GM21576 (cell line): Measurements from ENCODE around the gene DAP.
"Not testable (repeated sequence)": the region's sequence is repeated elsewhere in the genome, so short reads cannot be mapped to it uniquely, and the experiment has no call there.

ENCODE experiments used
- ATAC-seq: cut with Tn5 transposase; IDR thresholded peaks from one replicate; pipeline ENCODE4 v1.9.1; 2021; ENCODE audit warnings: mild to moderate bottlenecking, moderate library complexity; ENCODE audit not compliant: unreplicated experiment

DAP gene

DNA sequence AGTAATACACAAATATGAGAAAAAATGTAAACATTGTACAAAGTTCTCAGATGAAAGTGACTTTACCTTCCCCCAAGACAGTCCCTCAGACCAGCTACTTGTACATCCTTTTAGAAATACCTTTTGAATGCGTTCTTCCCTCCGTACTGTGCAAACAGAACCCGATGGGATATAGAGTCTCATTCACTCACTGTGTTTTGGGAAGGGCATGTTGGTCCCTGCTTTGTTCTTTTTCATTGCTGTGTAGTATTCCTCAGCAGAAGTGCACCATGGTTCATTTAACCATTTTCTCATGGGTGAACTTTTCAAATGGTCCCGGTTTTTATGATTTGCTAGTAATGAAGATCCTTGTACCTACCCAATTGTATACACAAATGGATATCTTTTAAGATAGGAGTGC is 102.8 kb downstream of the DAP start:
- no peak for ATAC-seq

GRCh38 chr5:10655972-10656830 is 104.8 kb downstream of the DAP start:
- no peak for ATAC-seq

DNA sequence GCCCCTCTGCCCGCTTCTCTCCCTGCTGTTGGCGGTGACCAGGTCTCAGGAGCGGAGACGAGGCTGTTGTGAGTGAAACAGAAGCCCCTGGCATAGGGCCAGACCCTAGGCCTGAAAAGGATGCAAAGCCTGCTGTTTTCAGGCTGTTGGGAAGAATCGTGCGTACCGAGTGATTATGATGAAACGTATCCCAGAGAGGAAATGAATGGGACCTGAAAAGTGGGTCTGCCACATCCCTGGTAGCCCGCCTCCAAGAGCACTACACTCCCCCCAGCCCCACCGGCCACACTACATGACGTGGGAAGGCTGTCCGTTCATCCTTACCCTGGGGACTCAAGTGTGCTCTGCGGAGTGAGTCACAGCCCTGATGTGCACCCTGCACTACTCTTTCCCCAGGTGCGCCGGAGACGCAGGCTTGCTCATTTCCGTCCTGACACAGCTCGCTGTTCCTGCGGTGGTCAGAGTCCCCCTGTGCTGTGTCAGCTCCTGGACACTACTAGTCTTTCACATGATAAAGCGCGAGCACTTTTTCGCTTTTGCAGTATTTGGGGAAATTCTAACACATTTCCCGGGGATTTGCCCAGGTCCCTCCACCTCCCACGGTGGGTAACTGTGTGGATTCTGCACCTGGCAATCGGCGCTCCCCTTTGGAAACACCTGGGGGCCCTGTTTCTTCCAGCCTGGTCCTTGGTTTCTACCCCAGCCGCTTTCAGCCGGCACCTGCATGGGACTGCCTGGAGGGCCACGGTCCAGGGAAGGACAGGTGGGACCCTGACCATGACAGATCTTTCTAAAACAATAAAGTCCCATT is 105.7 kb downstream of the DAP start:
- peak; percentile 73 for ATAC-seq

DNA sequence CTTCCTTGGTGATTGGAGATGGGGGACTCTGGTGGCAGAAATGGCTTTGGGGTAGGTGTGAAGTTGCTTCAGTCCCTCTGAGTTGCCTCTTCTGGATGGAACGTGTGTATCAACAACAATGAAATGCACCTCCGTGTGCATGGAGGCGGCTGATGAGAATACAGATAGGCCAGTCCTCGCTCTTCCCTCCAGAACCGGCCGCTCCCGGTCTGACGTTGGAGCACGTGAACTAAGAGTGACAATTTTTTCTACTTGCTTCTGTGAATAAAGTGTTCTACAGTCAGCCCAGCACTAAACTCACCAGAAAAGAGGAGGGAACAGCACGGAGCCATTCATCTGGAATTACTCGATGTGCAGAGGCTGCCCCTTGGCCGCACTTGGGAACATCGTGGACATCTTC is 106.5 kb downstream of the DAP start:
- ATAC-seq = no peak

GRCh38 chr5:10653751-10654400 is 107.2 kb downstream of the DAP start:
- no peak for ATAC-seq

- no peak for ATAC-seq
These were observed 108.0 kb downstream of the DAP start for GRCh38 chr5:10653043-10653442.

DNA sequence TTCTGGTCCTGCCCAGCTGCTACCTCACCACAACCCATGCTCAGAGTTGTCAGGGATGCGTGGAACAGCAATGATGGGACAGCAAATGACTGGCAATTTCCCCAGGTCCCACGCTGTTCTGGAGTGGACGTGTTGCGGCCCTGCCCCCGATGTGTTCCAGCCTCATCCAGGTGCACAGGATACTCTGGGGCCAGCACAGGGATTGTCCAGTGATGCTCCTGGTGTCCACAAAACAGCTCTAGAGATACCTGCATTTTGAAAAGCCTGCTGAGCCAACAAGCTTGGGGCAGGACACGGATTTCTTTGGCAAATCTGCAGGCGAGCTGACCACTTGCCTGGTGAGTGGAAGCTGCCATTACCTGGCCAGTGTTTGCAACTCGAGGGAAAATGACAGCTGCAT is 108.4 kb downstream of the DAP start:
- ATAC-seq = no peak

- no peak for ATAC-seq
These were observed 108.9 kb downstream of the DAP start for GRCh38 chr5:10652151-10652550.

DNA sequence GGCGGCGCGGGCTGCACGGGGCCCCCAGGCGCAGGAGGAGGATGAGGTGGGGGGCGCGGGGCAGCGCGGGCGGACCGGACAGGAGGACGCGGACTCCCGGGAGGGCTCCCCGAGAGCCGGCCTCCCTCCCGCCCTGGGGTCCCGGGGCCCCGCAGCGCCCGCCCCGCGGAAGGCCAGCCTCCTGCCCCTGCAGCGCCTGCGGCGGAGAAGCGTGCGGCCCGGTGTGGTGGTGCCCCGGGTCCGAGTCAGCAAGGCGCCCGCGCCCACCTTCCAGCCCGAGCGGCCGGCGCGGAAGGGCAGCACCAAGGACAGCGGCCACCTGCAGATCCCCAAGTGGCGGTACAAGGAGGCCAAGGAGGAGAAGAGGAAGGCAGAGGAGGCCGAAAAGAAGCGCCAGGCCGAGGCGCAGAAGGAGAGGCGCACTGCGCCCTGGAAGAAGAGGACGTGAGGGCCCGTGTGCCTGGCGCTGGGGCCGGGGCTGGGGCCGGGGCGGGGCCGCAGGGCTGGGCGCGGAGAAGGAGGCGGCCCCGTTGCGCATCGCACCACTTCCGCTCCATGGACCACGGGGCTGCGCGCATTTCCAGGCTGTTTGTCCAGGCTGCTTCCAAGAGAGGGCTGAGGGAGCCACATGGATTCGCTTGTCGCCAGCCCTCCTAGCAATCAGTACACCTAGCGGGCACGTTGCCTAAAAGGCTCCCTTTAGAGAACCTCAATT is 111.2 kb downstream of the DAP start:
- ATAC-seq = no peak

- no peak for ATAC-seq
These were observed 112.0 kb downstream of the DAP start for GRCh38 chr5:10648806-10649665.

GRCh38 chr5:10647640-10648039 is 113.4 kb downstream of the DAP start:
- no peak for ATAC-seq

DNA sequence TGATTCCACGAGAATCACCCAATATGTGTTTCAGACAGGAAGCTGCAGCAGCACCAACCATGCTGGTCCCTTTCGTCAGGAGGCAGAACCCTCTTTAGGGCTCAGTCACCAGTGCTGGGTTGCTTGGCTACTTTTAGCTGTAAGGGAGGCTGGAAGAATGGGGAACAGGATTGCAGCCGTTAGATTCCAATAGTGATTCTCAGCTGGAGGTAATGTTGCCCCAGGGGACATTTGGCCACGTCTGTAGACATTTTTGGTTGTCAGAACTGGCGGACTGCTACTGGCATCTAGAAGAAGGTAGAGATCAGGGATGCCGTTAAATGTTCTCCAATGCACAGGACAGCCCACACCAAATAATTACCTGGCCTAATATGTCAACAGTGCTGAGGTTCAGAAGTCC is 115.4 kb downstream of the DAP start:
- no peak for ATAC-seq

DNA sequence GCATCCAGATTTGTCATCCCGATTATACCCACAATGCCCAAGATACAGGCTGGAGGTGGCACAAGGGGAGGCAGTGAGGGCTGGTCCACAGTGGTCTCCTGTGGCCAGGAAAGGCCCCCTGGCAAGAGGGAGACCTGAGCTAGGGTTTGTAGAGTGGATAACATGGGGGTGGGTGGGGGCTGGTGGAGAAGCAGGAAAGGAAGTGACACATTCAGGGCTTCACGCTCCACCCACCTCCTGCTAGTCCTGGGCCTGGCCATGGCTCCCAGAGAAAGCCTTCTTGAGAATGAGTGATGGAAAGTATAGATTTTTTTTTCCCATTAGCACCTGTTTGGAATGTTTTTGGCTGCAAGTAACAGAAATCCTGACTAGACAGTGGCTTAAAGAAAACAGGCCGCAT is 115.9 kb downstream of the DAP start:
- peak; percentile 46 for ATAC-seq

- ATAC-seq = no peak
These were observed 116.8 kb downstream of the DAP start for GRCh38 chr5:10644192-10644591.

- ATAC-seq = no peak
These were observed 118.7 kb downstream of the DAP start for GRCh38 chr5:10642367-10642766.

DNA sequence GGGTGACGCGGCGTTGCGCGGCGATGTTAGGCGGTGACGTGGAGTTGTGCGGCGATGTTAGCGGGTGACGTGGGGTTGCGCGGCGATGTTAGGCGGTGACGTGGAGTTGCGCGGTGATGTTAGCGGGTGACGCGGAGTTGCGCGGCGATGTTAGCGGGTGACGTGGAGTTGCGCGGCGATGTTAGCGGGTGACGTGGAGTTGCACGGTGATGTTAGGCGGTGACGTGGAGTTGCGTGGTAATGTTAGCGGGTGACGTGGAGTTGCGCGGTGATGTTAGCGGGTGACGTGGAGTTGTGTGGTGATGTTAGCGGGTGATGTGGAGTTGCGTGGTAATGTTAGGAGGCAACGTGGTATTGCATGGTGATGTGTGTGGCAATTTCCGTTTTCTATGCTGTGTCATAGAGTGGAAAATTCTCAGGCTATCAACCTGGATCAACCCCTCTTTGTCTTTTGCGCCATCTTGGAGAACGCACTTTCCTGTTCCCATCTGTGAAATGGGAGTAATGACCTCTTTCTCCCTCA is 121.1 kb downstream of the DAP start:
- ATAC-seq = no peak

DNA sequence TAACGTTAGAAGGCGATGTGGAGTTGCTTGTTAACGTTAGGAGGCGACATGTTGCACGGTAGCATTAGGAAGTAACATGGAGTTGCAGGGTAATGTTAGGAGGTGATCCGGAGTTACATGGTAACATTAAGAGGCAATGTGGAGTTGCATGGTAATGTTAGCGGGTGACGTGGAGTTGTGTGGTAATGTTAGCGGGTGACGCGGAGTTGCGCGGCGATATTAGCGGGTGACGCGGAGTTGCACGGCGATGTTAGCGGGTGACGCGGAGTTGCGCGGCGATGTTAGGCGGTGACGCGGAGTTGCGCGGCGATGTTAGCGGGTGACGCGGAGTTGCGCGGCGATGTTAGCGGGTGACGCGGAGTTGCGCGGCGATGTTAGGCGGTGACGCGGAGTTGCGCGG is 122.3 kb downstream of the DAP start:
- not testable (repeated sequence) for ATAC-seq

DNA sequence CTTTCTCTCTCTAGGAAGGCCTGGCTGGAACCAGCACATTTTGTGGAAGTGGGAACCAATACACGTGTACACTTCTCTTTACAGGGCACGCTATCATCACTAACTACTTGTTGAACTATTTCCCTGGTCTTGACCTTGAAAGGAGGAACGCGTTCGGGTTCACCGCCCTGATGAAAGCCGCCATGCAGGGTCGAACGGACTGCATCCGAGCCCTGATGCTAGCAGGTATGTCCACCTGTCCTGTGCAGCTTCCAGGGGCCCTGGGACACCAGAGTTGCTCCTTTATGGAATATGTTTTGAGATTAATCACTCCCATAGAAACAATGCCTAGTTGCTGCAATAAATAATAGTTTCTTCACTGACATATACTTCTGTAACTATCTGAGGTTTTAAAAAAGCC is 123.1 kb downstream of the DAP start:
- ATAC-seq = no peak

GRCh38 chr5:10636363-10637142 is 124.5 kb downstream of the DAP start:
- no peak for ATAC-seq
